CD4-positive, alpha-beta T cell treated with Interleukin-2 at 100 ng/mL for 4 hours (primary cell): ENCODE data around the gene KLLN.
"Not testable (repeated sequence)": the region's sequence is repeated elsewhere in the genome, so short reads cannot be mapped to it uniquely, and the experiment has no call there.

ENCODE experiments used
- DNase-seq: peaks from one replicate; pipeline ENCODE4 v3.0.0-alpha.2; 2020; ENCODE audit warnings: low spot score

The KLLN gene, protein sequence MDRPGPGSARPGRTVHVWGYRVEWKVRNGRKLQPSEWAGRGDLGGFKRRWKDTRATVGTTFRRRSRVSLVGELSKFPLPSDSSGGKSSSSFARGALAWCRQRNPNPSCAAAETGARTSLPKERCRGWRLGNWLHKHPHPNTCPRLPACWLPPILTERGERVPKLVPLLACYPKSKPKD

DNA sequence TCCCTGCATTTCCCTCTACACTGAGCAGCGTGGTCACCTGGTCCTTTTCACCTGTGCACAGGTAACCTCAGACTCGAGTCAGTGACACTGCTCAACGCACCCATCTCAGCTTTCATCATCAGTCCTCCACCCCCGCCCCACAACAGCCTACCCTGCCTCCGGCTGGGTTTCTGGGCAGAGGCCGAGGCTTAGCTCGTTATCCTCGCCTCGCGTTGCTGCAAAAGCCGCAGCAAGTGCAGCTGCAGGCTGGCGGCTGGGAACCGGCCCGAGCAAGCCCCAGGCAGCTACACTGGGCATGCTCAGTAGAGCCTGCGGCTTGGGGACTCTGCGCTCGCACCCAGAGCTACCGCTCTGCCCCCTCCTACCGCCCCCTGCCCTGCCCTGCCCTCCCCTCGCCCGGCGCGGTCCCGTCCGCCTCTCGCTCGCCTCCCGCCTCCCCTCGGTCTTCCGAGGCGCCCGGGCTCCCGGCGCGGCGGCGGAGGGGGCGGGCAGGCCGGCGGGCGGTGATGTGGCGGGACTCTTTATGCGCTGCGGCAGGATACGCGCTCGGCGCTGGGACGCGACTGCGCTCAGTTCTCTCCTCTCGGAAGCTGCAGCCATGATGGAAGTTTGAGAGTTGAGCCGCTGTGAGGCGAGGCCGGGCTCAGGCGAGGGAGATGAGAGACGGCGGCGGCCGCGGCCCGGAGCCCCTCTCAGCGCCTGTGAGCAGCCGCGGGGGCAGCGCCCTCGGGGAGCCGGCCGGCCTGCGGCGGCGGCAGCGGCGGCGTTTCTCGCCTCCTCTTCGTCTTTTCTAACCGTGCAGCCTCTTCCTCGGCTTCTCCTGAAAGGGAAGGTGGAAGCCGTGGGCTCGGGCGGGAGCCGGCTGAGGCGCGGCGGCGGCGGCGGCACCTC lies at the start of gene KLLN, which contains the start of gene PTEN:
TSS of gene KLLN (minus strand) at position 481 of the 891 bp plus-strand sequence. CDS start 1,046 bp downstream, outside the sequence.
TSS of gene PTEN (plus strand) at position 573 of the 891 bp plus-strand sequence. CDS start 845 bp downstream, outside the sequence.
- peak; percentile 84 for DNase-seq

- not testable (repeated sequence) for DNase-seq
These were observed 40.1 kb upstream of the KLLN start for GRCh38 chr10:87903396-87903795.

DNA sequence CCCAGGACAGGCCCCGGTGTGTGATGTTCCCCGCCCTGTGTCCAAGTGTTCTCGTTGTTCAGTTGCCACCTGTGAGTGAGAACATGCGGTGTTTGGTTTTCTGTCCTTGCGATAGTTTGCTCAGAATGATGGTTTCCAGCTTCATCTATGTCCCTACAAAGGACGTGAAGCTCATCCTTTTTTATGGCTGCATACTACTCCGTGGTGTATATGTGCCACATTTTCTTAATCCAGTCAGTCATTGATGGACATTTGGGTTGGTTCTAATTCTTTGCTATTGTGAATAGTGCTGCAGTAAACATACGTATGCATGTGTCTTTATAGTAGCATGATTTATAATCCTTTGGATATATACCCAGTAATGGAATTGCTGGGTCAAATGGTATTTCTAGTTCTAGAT lies 34.6 kb upstream of the KLLN start:
- not testable (repeated sequence) for DNase-seq

DNA sequence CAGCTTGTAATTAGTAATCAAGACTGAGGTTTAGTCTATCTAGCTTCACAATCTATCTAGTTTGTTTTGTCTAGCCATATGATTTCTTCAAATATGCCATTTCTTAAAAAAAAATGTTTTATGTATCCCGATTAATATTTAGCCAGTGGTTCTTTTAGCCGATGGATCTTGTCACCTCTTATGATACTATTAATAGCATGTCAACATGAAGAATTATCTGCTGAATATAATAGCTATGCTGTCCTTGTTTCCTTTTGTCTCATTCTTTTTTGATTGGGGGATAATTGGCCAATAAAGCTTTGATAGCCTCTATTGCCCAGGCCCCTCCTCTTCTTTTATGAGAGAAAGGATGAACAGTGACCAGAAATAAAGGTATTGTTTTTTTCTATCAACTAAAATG lies 32.9 kb upstream of the KLLN start:
- no peak for DNase-seq

GRCh38 chr10:87895430-87895829 lies 32.1 kb upstream of the KLLN start:
- no peak for DNase-seq

GRCh38 chr10:87887548-87888289 lies 24.4 kb upstream of the KLLN start:
- no peak for DNase-seq

- no peak for DNase-seq
These were observed 23.8 kb upstream of the KLLN start for GRCh38 chr10:87887146-87887545.

- DNase-seq, result no peak
These were observed 23.3 kb upstream of the KLLN start for GRCh38 chr10:87886635-87887034.

- DNase-seq, result no peak
These were observed 19.4 kb upstream of the KLLN start for GRCh38 chr10:87882555-87883294.

DNA sequence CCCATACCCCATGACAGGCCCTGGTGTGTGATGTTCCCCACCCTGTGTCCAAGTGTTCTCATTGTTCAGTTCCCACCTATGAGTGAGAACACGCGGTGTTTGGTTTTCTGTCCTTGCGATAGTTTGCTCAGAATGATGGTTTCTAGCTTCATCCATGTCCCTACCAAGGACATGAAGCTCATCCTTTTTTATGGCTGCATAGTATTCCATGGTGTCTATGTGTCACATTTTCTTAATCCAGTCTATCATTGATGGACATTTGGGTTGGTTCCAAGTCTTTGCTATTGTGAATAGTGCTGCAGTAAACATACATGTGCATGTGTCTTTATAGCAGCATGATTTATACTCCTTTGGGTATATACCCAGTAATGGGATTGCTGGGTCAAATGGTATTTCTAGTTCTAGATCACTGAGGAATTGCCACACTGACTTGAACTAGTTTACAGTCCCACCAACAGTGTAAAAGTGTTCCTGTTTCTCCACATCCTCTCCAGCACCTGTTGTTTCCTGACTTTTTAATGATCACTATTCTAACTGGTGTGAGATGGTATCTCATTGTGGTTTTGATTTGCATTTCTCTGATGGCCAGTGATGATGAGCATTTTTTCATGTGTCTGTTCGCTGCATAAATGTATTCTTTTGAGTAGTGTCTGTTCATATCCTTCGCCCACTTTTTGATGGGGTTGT lies 18.2 kb upstream of the KLLN start:
- not testable (repeated sequence) for DNase-seq

DNA sequence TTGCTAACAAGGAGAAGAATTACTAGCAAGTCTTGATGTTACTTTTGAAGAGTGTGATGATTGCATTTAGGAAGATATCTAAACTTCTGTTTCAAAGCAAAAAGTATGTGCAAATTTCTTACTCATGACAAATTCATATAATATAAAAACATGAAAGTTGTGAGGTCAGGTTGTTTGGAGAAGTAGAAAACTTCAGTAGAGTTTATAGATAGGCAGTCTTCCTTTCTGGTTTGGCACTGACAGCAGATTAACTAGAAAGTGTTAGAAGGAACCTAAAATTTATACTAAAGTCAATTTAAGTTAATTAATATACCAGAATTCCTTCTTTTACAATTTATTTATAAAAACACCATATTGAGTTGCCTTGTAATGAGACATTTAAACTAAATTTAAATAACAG lies 17.0 kb upstream of the KLLN start:
- DNase-seq, result no peak

- no peak for DNase-seq
These were observed 15.5 kb upstream of the KLLN start for GRCh38 chr10:87878664-87879459.

DNA sequence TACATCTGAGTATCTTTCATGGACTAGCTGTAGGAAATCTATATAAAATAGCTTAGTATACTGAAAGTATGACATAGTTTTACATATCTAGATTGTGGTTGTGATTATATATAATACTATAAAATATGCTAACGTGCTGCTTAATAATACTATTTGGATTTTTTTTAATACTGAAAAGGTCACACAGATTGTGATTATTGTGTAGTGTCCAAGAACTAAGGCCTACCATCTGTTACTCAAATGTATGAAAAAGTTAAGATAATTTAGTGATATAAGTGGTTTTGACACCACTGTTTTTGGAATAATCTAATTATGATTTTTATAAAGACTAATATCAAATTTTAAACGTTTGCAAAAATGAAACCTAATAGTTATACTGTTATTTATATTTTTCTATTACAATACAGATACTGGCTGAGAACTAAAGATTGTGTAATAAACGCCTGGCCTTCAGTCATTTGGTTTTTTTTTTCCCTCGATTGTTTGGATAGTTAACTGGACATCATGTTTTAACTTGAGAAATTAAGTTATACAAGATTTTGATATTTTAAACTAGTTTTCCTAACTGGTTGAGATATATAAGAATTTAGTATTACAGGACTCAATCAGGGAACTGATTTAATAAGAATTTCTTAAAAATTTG lies 12.7 kb upstream of the KLLN start:
- no peak for DNase-seq

GRCh38 chr10:87873656-87874055 lies 10.3 kb upstream of the KLLN start:
- no peak for DNase-seq

GRCh38 chr10:87872828-87873227 lies 9.5 kb upstream of the KLLN start:
- no peak for DNase-seq

DNA sequence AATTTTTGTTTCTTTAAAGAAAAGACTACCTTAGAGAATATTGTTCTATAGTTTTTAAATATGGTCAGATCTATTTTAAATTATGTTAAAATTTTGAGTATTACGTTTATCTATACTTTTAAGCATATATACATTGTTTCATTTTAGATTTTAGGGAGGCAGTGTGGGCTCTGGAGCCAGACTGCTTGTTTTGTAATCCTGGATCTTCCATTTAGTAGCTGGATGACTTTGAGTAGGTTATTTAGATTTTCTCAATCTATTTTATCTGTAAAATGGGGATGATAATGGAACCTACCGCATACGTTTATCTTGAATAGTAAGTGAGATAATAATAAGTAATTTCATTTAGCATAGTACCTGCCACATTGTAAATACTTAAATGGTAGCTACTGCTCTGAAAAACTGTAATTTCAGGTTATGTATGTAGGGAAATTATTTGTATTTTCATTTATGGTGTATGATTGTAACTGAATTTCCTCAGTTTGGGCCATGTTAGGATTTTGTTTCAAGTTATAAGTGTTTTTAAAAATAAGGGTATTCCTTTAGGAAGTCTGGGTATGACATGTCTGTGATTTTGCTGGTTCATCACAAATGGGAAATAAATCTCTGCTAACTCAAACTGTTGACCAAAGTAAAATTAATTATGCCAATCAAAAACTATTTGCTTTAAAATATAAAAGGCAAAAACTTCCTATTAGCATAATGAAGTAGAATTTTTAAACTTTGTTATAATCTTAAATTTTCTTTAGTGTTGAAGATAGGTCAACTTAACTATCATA lies 6.6 kb upstream of the KLLN start:
- DNase-seq, result no peak

DNA sequence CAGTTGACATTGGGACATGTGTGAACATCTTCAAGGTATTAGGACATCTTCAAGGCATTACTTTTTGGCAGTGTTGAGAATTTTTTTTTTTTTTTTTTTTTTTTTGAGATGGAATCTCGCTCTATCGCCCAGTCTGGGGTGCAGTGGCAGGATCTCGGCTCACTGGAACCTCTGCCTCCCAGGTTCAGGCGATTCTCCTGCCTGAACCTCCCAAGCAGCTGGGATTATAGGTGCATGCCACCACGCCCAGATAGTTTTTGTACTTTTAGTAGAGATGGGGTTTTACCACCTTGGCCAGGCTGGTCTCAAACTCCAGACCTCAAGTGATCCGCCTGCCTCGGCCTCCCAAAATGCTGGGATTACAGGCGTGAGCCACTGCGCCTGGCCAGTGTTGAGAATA lies 5.8 kb upstream of the KLLN start:
- not testable (repeated sequence) for DNase-seq

GRCh38 chr10:87868277-87868676 lies 4.9 kb upstream of the KLLN start:
- no peak for DNase-seq

GRCh38 chr10:87867453-87867852 lies 4.1 kb upstream of the KLLN start:
- DNase-seq, result no peak
